GM23248 (cell line): ENCODE measurements around the gene IPO4.

Experiments used
- EZH2 ChIP-seq: fragments of 200-600 bp; sonication (generic); IDR thresholded peaks from 2 replicates; pipeline ENCODE4 v1.6.1; 2018; ENCODE audit warnings: antibody characterized with exemption, mild to moderate bottlenecking; ENCODE audit not compliant: insufficient read depth, poor library complexity, severe bottlenecking
- EZH2phosphoT487 ChIP-seq: fragments of 200-600 bp; sonication (generic); IDR thresholded peaks from 2 replicates; pipeline ENCODE4 v1.6.1; 2018; ENCODE audit warnings: antibody characterized with exemption, moderate library complexity, mild to moderate bottlenecking, low read depth; ENCODE audit not compliant: insufficient read depth

DNA sequence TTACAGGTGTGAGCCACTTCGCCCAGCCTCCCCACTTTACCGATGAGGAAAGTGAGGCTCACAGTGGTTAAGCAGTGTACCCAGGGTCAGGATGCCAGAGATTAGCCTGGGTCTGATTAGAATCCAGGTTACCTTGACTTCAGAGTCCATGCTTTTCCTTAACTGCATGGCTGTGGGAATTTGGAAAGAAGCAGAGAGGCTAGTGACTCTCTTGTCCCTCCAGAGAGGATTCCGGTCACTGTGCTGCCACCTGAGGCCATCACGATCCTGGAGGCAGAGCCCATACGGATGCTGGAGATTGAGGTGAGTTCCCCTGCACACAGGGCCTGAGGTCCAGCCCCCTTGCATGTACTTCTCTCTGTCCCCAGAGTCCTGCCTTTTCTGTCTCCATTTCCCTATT is 12.0 kb downstream of the IPO4 start:
- TF ChIP-seq EZH2phosphoT487: no peak
- no peak for TF ChIP-seq EZH2
